ENCODE results near the gene RPS21.

Gene RPS21

GRCh38 chr20:62428396-62429295, 41.7 kb downstream of the RPS21 start:
- DNase-seq, result no peak

GRCh38 chr20:62429455-62430310, 42.8 kb downstream of the RPS21 start:
- no peak for DNase-seq

GRCh38 chr20:62430311-62430853, 43.5 kb downstream of the RPS21 start:
- no peak for DNase-seq

- no peak for DNase-seq
These were observed 44.1 kb downstream of the RPS21 start for GRCh38 chr20:62430866-62431447.

GRCh38 chr20:62433658-62434497, 47.0 kb downstream of the RPS21 start:
- DNase-seq, result no peak

- DNase-seq, result no peak
These were observed 49.8 kb downstream of the RPS21 start for GRCh38 chr20:62436692-62437091.

- DNase-seq, result no peak
These were observed 50.6 kb downstream of the RPS21 start for GRCh38 chr20:62437496-62437895.

- DNase-seq, result no peak
These were observed 51.0 kb downstream of the RPS21 start for GRCh38 chr20:62437927-62438326.
